ENCODE measurements around the gene ENO4. TPM values are rescaled to one million over a fixed set of nuclear protein-coding genes. Genes with fewer than 3 reads are reported as not detected.

ENO4 gene
- total and polyA plus RNA-seq, 8 donors: 0.05 to 2.2 (median 0.31) TPM; not detected in 4

DNA sequence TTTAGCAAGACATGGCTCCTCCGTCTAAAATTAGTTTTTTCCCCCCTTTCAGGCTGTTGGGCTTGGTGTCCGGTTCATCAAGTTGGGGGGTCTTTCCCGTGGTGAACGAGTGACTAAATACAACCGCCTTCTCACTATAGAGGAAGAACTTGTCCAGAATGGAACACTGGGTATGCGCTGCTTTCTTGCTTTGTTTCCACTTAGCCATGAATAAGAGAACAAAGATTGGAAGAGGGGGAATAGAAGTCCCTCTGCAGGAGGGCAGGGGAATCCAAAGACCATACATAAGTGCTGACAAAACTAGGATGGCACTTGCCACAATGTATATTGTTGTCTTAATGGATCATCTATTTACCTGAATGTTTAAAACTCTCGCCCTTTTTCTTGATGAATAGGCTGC is 30.5 kb downstream of the ENO4 start:
- 61 to 68% (median 64%) methylated on average over 7 of the region's 7 CpGs for WGBS, 5 donors
- H3K4me3 ChIP-seq: no peak overlapping the region
- peaks cover 0 to 10% (median 0%) of the 10 kb centered on the region in 4 donors for H3K36me3 ChIP-seq
- DNase-seq: no peak
- TF ChIP-seq POLR2A (IDR thresholded peaks at IDR 0.05) (no peak), EP300 (IDR thresholded peaks at IDR 0.05) (no peak), POLR2AphosphoS5 (IDR thresholded peaks at IDR 0.05) (no peak)
- TF ChIP-seq, protein P1, sequence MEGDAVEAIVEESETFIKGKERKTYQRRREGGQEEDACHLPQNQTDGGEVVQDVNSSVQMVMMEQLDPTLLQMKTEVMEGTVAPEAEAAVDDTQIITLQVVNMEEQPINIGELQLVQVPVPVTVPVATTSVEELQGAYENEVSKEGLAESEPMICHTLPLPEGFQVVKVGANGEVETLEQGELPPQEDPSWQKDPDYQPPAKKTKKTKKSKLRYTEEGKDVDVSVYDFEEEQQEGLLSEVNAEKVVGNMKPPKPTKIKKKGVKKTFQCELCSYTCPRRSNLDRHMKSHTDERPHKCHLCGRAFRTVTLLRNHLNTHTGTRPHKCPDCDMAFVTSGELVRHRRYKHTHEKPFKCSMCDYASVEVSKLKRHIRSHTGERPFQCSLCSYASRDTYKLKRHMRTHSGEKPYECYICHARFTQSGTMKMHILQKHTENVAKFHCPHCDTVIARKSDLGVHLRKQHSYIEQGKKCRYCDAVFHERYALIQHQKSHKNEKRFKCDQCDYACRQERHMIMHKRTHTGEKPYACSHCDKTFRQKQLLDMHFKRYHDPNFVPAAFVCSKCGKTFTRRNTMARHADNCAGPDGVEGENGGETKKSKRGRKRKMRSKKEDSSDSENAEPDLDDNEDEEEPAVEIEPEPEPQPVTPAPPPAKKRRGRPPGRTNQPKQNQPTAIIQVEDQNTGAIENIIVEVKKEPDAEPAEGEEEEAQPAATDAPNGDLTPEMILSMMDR (IDR thresholded peaks at IDR 0.05): no peak
- no peaks in the 10 kb centered on the region for H3K4me1 ChIP-seq
- no peaks in the 10 kb centered on the region for H3K27me3 ChIP-seq
- intact Hi-C loops (cut with DNase I; ENCODE audit: low total_unique reads): no loop called here
- no peak overlapping the region for H3K27ac ChIP-seq
- no peaks in the 10 kb centered on the region for H3K9me3 ChIP-seq

DNA sequence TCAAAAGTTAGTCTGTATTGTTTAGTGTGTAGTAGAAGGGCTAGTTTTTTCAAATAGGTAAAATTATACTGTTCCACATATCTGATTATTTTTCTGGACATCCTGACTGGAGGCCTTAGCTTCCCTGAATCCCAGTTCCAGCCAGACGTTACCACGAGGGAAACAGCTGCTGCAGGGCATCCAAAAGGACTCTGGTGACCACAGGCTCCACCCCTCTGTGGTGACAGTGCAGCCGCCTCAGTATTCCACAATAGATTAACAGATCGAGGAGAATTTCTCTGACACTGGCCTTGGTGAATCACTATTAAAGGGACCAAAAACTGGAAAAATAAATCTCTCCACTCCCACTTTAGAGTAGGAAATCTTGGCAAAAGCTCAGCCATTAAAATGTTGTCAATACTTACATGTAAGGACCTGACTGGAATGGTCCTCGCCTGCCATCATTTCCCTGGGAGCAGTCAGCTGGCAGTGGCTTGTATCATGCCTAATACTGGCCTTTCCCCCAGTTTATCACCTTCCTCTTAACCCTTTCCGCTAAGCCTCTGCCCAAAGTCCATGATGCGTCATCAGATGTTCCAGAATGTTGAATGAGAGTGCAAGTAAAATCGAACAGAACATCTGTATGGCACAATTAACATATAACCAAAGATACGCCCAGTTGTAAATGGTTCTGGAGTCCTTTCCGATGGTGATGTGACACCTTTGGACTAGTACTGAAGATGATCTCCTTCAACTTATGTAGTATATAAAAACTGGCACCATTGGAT is 31.6 kb downstream of the ENO4 start:
- H3K9me3 ChIP-seq: no peaks in the 10 kb centered on the region
- TF ChIP-seq EP300 (IDR thresholded peaks at IDR 0.05) (no peak), POLR2A (IDR thresholded peaks at IDR 0.05) (no peak), POLR2AphosphoS5 (IDR thresholded peaks at IDR 0.05) (no peak)
- TF ChIP-seq, protein P1 (IDR thresholded peaks at IDR 0.05): no peak
- peaks cover 0 to 10% (median 0%) of the 10 kb centered on the region in 4 donors for H3K36me3 ChIP-seq
- intact Hi-C loops (cut with DNase I; ENCODE audit: low total_unique reads): no loop called here
- DNase-seq: no peak
- H3K4me1 ChIP-seq: no peaks in the 10 kb centered on the region
- H3K27me3 ChIP-seq: no peaks in the 10 kb centered on the region
- 67 to 76% (median 70%) methylated on average over 10 of the region's 10 CpGs for WGBS, 5 donors
- H3K4me3 ChIP-seq: no peak overlapping the region
- H3K27ac ChIP-seq: no peak overlapping the region

- TF ChIP-seq POLR2A (IDR thresholded peaks at IDR 0.05): no peak
- TF ChIP-seq POLR2AphosphoS5 (IDR thresholded peaks at IDR 0.05): no peak
- no peak for TF ChIP-seq EP300 (IDR thresholded peaks at IDR 0.05)
- TF ChIP-seq, protein P1 (IDR thresholded peaks at IDR 0.05): no peak
- intact Hi-C loops (cut with DNase I; ENCODE audit: low total_unique reads): no loop called here
- H3K36me3 ChIP-seq: peaks cover 0 to 10% (median 5%) of the 10 kb centered on the region in 4 donors
- H3K27me3 ChIP-seq: no peaks in the 10 kb centered on the region
- H3K27ac ChIP-seq: no peak overlapping the region
- H3K9me3 ChIP-seq: no peaks in the 10 kb centered on the region
- no peaks in the 10 kb centered on the region for H3K4me1 ChIP-seq
- WGBS, 5 donors: 69 to 85% (median 79%) methylated on average over 2 of the region's 2 CpGs
- H3K4me3 ChIP-seq: no peak overlapping the region
- DNase-seq: no peak
These were observed 33.3 kb downstream of the ENO4 start for GRCh38 chr10:116882639-116883038.

GRCh38 chr10:116886772-116887171 is 37.5 kb downstream of the ENO4 start:
- Histone ChIP-seq H3K4me1 (peaks cover 0 to 19% (median 2%) of the 10 kb centered on the region in 4 donors), H3K4me3 (no peak overlapping the region), H3K36me3 (peaks cover 0 to 10% (median 5%) of the 10 kb centered on the region in 4 donors), H3K27me3 (no peaks in the 10 kb centered on the region), H3K27ac (no peak overlapping the region), H3K9me3 (no peaks in the 10 kb centered on the region)
- 91 to 97% (median 94%) methylated on average over 4 of the region's 4 CpGs for WGBS, 5 donors
- TF ChIP-seq, protein P1 (IDR thresholded peaks at IDR 0.05): no peak
- no peak for TF ChIP-seq EP300 (IDR thresholded peaks at IDR 0.05)
- intact Hi-C loops (cut with DNase I; ENCODE audit: low total_unique reads): no loop called here
- no peak for DNase-seq
